Muscle of arm (tissue), 12 donors: Measurements from ENCODE around the gene SCUBE1. TPM values are rescaled to one million over a fixed set of nuclear protein-coding genes. Genes with fewer than 3 reads are reported as not detected.
A peak's percentile ranks its signal among the peaks of the same experiment; 100 is the strongest.

Source experiments
- DNase-seq: peaks from one replicate; pipeline ENCODE4 v3.0.0-alpha.2; 2013
- polyA plus RNA-seq, 12 donors: library from polyadenylated mRNA; unstranded; fragments of 120-200 nt; gene quantifications; one replicate each; pipeline ENCODE4 v1.2.1, GENCODE V29; 2013; ENCODE audit not compliant: insufficient read length in 12 of 12

SCUBE1 gene
- polyA plus RNA-seq, 12 donors = 0.21 to 5.5 (median 0.53) TPM; not detected in 2

GRCh38 chr22:43201486-43202219 is 141.5 kb downstream of the SCUBE1 start:
- no peak for DNase-seq

- no peak for DNase-seq
Observed at GRCh38 chr22:43200555-43200954, 142.6 kb downstream of the SCUBE1 start.

DNA sequence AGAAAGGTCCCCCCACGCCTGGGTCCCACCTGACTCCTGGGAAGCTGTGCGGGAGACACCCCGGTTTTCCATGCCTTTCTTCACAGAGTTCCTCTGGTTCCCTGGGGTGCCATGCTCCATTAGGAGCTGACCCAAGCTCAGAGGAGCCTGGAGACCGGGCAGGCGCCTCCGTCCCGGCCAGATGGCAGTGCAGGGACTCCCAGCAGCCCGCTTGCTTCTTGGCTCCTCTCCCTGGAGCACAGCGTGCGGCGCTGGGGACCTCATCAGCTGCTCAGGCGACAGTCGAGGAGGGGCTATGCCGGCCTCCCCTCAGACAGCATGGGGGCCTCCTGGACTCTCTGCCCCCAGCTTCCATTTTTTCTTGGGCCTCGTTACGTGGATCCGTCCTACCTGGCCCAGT is 143.1 kb downstream of the SCUBE1 start:
- DNase-seq = no peak

- DNase-seq = no peak
Observed at GRCh38 chr22:43199541-43199940, 143.6 kb downstream of the SCUBE1 start.

DNA sequence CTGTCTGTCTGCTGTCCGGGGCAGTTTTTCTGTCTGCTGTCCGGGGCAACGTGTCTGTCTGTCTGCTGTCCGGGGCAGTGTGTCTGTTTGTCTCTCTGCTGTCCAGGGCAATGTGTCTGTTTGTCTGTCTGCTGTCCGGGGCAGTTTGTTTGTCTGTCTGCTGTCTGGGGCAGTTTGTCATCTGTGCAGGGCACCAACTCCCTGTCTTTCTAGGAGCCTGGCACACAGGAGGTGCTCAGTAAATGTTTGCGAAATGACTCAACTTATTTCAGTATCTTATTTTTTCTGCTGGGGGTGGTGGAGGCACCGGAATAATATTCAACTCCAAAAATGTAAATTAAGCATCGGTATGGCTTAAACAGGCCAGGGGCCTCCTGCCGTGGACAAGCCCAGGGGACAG is 144.2 kb downstream of the SCUBE1 start:
- no peak for DNase-seq

- DNase-seq = no peak
Observed at GRCh38 chr22:43198126-43198525, 145.0 kb downstream of the SCUBE1 start.

- DNase-seq = no peak
Observed at GRCh38 chr22:43197271-43197941, 145.8 kb downstream of the SCUBE1 start.

- no peak for DNase-seq
Observed at GRCh38 chr22:43191831-43192230, 151.3 kb downstream of the SCUBE1 start.

GRCh38 chr22:43188829-43189545 is 154.2 kb downstream of the SCUBE1 start:
- no peak for DNase-seq

- DNase-seq = peak; percentile 96
Observed at GRCh38 chr22:43187171-43188099, 155.7 kb downstream of the SCUBE1 start.

GRCh38 chr22:43186272-43187170 is 156.7 kb downstream of the SCUBE1 start, which contains the start of gene TTLL12:
TSS of gene TTLL12 (minus strand) at chr22:43187134. CDS start at chr22:43187069, 65 bp downstream.
- DNase-seq = peak; percentile 31

DNA sequence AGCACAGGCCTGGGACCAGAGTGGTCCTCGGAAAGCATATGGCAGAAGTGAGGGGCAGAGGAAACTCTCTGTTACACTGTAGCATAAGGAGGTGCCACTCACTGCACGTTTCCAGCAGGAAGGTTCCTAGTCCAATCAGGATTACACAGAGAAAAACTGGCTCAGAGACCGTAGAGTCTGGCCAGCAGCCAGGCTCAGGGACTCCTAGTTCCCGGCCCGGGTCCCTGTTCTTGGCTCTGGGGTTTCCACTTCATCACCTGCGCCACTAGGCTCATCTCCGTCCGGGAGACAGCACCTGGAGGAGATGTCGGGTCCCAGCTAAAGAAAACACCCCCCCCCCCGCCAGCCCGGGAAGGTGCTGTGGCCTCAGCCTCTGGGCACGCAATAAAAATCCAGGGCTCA is 157.3 kb downstream of the SCUBE1 start:
- peak; percentile 40 for DNase-seq

DNA sequence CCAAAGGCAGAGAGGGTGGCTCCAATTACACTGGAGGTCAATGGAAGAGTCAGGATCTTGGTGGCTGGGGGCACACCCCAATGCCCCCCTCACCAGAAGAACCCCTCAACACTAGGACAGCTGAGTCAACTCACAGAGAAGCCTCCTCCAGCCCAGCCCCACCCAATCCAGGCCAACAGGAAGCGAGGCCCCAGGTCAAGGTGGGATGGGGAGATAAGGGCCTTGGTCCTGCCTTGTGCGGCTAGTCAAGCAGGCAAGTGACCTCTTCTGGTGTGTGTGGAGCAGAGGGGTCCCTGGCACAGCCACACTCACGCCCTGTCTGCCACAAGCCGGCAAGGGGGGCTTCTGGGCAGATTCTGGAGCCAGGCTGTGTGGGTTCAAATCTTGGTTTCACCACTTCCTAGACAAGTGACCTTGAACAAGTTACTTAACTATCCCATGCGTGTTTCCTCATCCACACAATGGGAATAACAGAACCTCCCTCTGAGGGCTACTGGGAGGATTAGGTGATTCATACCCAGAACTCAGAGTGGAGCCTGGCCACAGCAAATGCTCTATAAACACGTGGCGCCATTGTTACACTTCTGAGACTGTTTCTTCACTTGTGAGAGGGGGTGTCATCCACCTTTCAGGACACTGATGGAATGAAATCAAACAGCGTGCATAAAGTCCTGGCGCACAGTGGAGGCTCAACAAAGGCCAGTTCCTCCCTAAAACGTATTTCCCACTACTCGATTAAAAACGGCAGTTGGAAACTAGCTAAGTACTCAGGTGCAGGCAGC is 159.5 kb downstream of the SCUBE1 start:
- no peak for DNase-seq

DNA sequence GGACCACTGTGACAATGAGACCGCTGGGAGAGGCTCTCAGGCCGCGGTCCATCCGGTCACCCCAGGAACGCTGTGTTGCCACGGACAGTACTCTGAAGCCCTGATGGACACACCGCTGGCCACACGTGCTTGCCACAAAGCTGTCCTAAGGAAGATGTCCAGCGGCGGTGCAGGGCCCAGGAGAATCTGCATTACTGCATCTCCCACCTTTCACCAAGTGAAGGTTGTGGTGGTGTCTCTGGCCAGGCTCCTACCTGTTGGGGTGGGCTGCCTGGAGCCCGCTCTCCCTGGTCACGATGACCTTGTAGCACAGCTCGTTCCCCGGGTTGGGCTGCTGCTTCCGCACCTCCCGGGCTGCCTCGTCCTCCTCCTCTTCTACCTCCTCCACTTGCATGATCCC is 160.4 kb downstream of the SCUBE1 start:
- DNase-seq = no peak

- DNase-seq = no peak
Observed at GRCh38 chr22:43182118-43182517, 161.1 kb downstream of the SCUBE1 start.

GRCh38 chr22:43181321-43182076 is 161.7 kb downstream of the SCUBE1 start:
- no peak for DNase-seq

GRCh38 chr22:43180670-43181069 is 162.5 kb downstream of the SCUBE1 start:
- no peak for DNase-seq

DNA sequence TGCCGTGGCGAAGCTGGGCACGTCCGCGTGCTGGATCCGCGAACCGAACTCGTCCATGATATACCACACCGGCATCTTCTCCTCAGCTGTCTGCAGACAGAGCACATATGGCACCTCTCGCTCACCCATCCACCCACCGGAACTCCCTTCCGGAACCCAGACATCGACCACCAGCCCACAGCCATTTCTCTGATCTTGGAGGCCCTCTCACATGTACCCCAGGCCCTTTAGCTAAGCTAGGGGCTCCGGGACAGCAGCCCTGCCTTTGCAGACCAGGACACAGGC is 163.3 kb downstream of the SCUBE1 start:
- no peak for DNase-seq
